Esophagus muscularis mucosa (tissue), 3 donors: ENCODE results near the gene STXBP3.

Experiments
- CTCF ChIP-seq, 3 experiments: fragments of 200-600 bp in 2 of 3; fragments of 450-650 bp in 1 of 3; sonication (generic) in 2 of 3; IDR thresholded peaks; one replicate each; pipeline ENCODE4 v1.5.1; 2017 to 2019; ENCODE audit warnings: antibody characterized with exemption in 3 of 3, mild to moderate bottlenecking in 2 of 3, moderate library complexity in 1 of 3
- POLR2AphosphoS5 ChIP-seq, 2 donors: sonication (generic); formaldehyde crosslinking; IDR thresholded peaks; one replicate each; pipeline ENCODE4 v1.6.1; 2017; ENCODE audit warnings: antibody characterized with exemption in 2 of 2

DNA sequence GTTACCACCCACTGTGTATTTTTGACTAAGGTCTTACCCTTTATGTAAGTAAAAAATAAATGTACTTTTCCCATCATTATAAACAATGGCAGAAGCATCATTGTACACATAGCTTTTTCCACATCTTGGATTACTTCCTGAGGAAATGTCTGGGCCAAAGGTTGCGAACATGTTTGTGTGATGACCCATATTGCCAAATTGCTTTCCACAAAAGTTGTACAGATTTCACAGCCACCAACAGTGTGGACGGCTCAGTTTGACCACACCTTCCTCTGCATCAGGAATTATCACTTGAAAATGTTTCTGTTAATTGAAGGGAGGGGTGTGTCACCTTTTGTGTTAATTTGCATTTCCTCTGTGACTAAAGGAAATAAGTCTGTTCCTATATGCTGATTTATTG, 84.8 kb downstream of the STXBP3 start:
- no peak for TF ChIP-seq CTCF (IDR thresholded peaks at IDR 0.05)
- peak; percentile 37 to 47 for TF ChIP-seq POLR2AphosphoS5 (IDR thresholded peaks at IDR 0.05)
